ENCODE results near the gene SRPK2. TPM values are rescaled to one million over a fixed set of nuclear protein-coding genes. Genes with fewer than 3 reads are reported as not detected.

Gene SRPK2
- polyA plus RNA-seq, 1 of the 3 experiments (the other 2 are of a cell fraction) = 15.4 TPM

DNA sequence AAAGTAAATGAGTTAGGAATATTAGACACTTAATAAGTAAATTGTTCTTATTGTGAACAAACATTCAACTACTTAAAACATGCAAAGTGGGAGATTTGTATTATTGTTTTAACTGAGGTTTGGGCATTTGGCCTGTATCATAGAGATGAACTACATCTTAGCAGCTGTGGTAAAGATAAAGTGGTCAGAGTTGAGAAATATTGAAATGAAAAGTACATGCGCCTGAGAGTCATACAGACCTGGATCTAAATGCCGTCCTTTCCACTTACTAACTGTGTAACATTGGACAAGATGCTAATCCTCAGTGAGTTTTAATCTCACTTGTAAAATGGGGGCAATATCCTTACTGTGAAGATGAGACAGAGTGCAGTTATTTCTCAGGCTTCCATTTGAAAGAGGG, 300.3 kb downstream of the SRPK2 start (continued):
- TF ChIP-seq, protein P1, sequence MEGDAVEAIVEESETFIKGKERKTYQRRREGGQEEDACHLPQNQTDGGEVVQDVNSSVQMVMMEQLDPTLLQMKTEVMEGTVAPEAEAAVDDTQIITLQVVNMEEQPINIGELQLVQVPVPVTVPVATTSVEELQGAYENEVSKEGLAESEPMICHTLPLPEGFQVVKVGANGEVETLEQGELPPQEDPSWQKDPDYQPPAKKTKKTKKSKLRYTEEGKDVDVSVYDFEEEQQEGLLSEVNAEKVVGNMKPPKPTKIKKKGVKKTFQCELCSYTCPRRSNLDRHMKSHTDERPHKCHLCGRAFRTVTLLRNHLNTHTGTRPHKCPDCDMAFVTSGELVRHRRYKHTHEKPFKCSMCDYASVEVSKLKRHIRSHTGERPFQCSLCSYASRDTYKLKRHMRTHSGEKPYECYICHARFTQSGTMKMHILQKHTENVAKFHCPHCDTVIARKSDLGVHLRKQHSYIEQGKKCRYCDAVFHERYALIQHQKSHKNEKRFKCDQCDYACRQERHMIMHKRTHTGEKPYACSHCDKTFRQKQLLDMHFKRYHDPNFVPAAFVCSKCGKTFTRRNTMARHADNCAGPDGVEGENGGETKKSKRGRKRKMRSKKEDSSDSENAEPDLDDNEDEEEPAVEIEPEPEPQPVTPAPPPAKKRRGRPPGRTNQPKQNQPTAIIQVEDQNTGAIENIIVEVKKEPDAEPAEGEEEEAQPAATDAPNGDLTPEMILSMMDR (IDR thresholded peaks at IDR 0.05) = no peak
- TF ChIP-seq, protein P2, sequence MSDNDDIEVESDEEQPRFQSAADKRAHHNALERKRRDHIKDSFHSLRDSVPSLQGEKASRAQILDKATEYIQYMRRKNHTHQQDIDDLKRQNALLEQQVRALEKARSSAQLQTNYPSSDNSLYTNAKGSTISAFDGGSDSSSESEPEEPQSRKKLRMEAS (IDR thresholded peaks at IDR 0.05; ENCODE audit: low read depth) = no peak
- TF ChIP-seq, protein P3, sequence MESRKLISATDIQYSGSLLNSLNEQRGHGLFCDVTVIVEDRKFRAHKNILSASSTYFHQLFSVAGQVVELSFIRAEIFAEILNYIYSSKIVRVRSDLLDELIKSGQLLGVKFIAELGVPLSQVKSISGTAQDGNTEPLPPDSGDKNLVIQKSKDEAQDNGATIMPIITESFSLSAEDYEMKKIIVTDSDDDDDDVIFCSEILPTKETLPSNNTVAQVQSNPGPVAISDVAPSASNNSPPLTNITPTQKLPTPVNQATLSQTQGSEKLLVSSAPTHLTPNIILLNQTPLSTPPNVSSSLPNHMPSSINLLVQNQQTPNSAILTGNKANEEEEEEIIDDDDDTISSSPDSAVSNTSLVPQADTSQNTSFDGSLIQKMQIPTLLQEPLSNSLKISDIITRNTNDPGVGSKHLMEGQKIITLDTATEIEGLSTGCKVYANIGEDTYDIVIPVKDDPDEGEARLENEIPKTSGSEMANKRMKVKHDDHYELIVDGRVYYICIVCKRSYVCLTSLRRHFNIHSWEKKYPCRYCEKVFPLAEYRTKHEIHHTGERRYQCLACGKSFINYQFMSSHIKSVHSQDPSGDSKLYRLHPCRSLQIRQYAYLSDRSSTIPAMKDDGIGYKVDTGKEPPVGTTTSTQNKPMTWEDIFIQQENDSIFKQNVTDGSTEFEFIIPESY (IDR thresholded peaks at IDR 0.05; ENCODE audit: borderline replicate concordance, low read depth) = no peak
- no peak for TF ChIP-seq EZH2phosphoT487 (IDR thresholded peaks at IDR 0.05; ENCODE audit: borderline replicate concordance, low read depth)
- TF ChIP-seq RCOR1 (IDR thresholded peaks at IDR 0.05; ENCODE audit: low read length) = no peak
- no peak for TF ChIP-seq TEAD4 (IDR thresholded peaks at IDR 0.05; ENCODE audit: borderline replicate concordance, insufficient read depth)
- TF ChIP-seq JUND (IDR thresholded peaks at IDR 0.05) = no peak
- no peak for TF ChIP-seq MEF2A (IDR thresholded peaks at IDR 0.05; ENCODE audit: borderline replicate concordance, low read depth)
- TF ChIP-seq MXI1 (IDR thresholded peaks at IDR 0.05; ENCODE audit: low read depth, low read length) = no peak
- TF ChIP-seq, protein P4, sequence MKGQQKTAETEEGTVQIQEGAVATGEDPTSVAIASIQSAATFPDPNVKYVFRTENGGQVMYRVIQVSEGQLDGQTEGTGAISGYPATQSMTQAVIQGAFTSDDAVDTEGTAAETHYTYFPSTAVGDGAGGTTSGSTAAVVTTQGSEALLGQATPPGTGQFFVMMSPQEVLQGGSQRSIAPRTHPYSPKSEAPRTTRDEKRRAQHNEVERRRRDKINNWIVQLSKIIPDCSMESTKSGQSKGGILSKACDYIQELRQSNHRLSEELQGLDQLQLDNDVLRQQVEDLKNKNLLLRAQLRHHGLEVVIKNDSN (IDR thresholded peaks at IDR 0.05; ENCODE audit: borderline replicate concordance, low read depth) = no peak

DNA sequence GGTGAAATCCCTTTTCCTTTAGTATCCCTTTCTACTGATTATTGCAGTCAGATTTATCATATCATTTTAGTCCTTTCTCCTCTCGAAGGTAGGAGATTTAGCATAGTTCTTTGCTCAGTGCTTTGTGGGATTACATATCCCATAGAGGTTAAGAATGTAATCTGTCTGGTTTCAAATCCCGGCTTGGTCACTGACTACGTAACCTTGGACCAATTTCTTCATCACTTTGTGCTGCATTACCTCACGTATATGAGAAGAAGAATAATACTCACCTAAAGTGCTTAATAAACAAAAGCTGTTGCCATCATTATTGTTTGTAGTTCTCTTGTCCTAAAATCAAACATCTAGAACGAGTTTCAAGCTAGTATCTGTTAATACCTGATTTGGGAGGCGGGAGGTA, 300.7 kb downstream of the SRPK2 start:
- Histone ChIP-seq H4K20me1 (ENCODE audit: insufficient read depth) (no peaks in the 10 kb centered on the region; the same call in 1 of the 2 replicates), H3K9me3 (no peaks in the 10 kb centered on the region), H3K4me2 (no peak overlapping the region), H2AFZ (ENCODE audit: low read depth) (no peak overlapping the region), H3K4me1 (ENCODE audit: control insufficient read depth in 1 of 2, insufficient read depth in 2 of 2, low read depth in 1 of 2, low read length in 1 of 2) (no peaks in the 10 kb centered on the region), H3K9me2 (no peaks in the 10 kb centered on the region), H3K4me3 (ENCODE audit: low read depth in 2 of 2, low read length in 1 of 2) (no peak overlapping the region), H3K79me2 (ENCODE audit: insufficient read depth) (peaks cover 30% of the 10 kb centered on the region; the same call in 1 of the 2 replicates), H3K27ac (ENCODE audit: low read depth in 2 of 2, low read length in 1 of 2) (no peak overlapping the region), H3K36me3 (replicated peaks in 1 of 2; ENCODE audit: control insufficient read depth in 1 of 2, insufficient read depth in 2 of 2, low read length in 1 of 2) (peaks cover 53 to 83% of the 10 kb centered on the region in 2 experiments), H3K27me3 (ENCODE audit: insufficient read depth) (no peaks in the 10 kb centered on the region), H3K9ac (no peak overlapping the region), H3F3A (replicated peaks; ENCODE audit: insufficient read depth) (peaks cover 34% of the 10 kb centered on the region)
- DNase-seq = no peak
- TF ChIP-seq, protein P5, sequence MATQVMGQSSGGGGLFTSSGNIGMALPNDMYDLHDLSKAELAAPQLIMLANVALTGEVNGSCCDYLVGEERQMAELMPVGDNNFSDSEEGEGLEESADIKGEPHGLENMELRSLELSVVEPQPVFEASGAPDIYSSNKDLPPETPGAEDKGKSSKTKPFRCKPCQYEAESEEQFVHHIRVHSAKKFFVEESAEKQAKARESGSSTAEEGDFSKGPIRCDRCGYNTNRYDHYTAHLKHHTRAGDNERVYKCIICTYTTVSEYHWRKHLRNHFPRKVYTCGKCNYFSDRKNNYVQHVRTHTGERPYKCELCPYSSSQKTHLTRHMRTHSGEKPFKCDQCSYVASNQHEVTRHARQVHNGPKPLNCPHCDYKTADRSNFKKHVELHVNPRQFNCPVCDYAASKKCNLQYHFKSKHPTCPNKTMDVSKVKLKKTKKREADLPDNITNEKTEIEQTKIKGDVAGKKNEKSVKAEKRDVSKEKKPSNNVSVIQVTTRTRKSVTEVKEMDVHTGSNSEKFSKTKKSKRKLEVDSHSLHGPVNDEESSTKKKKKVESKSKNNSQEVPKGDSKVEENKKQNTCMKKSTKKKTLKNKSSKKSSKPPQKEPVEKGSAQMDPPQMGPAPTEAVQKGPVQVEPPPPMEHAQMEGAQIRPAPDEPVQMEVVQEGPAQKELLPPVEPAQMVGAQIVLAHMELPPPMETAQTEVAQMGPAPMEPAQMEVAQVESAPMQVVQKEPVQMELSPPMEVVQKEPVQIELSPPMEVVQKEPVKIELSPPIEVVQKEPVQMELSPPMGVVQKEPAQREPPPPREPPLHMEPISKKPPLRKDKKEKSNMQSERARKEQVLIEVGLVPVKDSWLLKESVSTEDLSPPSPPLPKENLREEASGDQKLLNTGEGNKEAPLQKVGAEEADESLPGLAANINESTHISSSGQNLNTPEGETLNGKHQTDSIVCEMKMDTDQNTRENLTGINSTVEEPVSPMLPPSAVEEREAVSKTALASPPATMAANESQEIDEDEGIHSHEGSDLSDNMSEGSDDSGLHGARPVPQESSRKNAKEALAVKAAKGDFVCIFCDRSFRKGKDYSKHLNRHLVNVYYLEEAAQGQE (IDR thresholded peaks at IDR 0.05; ENCODE audit: low read depth, low read length) = no peak
- TF ChIP-seq, protein P1 (IDR thresholded peaks at IDR 0.05) = no peak
- WGBS (ENCODE audit: low lambda C conversion rate) = 94% methylated on average over 6 of the region's 6 CpGs
- CTCF ChIA-PET = interaction anchor here (0.7 to 0.9 kb wide), 2 partner anchors 11 to 170 kb away, joined by 3 read pairs; no protein-coding TSS in a partner anchor
- POLR2A ChIA-PET = no interaction called here

All from SK-N-SH (cell line).